HG03108 (cell line): ENCODE data around the gene PHF11.
"Not testable (repeated sequence)": the region's sequence is repeated elsewhere in the genome, so short reads cannot be mapped to it uniquely, and the experiment has no call there.

Experiments
- ATAC-seq: cut with Tn5 transposase; IDR thresholded peaks from one replicate; pipeline ENCODE4 v1.9.1; 2021; ENCODE audit warnings: moderate library complexity; ENCODE audit not compliant: unreplicated experiment

Gene PHF11

DNA sequence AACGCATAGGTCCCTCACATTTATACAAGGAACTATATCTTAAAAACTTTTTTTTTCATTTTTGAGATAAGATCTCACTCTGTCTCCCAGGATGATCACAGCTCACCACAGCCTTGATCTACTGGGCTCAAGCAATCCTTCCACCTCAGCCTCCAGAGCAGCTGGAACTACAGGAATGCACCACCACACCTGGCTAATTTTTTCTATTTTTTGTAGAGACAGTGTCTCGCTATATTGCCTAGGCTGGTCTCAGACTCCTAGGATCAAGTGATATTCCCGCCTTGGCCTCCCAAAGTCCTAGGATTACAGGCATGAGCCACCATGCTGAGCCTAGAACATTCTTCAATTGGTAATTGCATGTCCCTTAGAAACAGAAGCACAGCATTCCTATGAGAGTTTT, 47.9 kb downstream of the PHF11 start:
- no peak for ATAC-seq

- no peak for ATAC-seq
Measured at GRCh38 chr13:49545661-49546060, 49.9 kb downstream of the PHF11 start.

GRCh38 chr13:49546561-49546960, 50.8 kb downstream of the PHF11 start:
- no peak for ATAC-seq

DNA sequence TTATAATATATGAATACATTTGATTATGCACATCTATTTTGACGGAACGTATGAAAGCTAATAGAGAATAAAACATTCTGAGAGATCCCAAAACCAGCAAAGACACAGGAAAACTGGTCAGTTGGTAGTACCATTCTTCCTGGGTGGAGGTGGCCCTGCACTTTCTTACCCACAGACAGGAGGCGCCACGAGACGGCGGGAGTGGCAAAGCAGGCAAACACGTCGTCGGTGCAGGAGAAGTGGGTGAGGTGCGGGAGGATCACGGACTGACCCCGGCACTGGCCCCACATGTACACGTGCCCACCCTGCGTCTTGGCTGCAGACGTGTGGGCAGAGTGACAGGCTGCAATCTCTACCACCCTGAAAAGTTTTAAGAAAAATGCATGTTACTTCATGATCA, 53.5 kb downstream of the PHF11 start:
- ATAC-seq = no peak

GRCh38 chr13:49550942-49551644, 55.3 kb downstream of the PHF11 start:
- ATAC-seq = no peak

- no peak for ATAC-seq
Measured at GRCh38 chr13:49553888-49554287, 58.1 kb downstream of the PHF11 start.

GRCh38 chr13:49554387-49554786, 58.6 kb downstream of the PHF11 start:
- no peak for ATAC-seq

- no peak for ATAC-seq
Measured at GRCh38 chr13:49559006-49559405, 63.3 kb downstream of the PHF11 start.

DNA sequence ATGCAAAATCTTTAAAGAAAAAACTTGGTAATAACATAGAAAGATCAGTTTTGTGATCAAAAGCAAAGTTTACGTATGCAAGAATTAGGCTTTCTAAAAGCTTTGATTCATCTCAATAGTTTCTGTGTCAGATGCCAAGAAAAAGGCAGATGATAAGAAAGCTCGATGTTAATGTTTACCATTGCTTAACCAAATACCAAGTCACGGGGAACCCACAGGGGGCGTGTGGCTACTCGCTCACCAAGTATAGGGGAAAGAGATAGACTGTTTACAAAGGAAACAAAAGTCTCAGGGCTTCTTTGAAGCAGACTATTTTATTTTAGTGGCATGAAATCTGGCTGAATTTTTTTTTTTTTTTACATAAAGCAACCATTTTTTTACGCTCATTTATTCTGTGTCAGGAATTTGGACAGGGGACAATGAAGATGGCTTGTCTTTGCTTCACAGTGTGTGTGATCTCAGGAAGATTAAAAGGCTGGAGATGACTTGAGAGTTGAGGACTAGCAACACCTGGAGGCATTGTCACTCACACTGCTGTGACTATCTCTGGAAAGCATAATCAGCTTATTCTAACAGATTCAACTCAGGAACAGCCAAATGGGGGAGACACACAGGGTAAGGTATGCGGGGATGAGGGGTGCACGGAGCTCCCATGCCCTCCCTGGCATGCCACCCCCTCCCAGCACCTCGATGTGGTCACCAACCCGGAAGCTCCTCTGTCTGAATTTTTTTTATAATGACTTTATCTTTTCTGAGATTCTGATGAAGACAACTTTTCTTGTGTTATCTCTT, 64.7 kb downstream of the PHF11 start:
- peak; percentile 82 for ATAC-seq

GRCh38 chr13:49561062-49561410, 65.3 kb downstream of the PHF11 start:
- ATAC-seq = no peak

DNA sequence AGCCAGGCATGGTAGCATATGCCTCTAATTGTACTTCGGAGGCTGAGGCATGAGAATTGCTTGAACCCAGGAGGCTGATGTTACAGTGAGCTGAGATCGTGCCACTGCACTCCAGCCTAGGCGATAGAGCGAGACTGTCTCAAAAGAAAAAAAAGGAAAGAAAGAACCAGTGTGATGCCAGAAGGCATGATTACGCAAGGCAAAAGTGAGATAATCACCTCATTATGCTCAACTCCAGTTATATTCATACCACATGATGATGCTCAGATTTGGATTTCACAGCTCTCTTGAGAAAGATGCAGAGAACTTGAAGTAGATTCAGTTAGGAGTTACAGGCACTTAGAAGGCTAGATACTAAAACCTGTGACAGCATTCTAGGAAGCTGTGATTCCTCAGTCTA, 67.8 kb downstream of the PHF11 start:
- no peak for ATAC-seq

GRCh38 chr13:49565461-49565860, 69.7 kb downstream of the PHF11 start:
- not testable (repeated sequence) for ATAC-seq

- no peak for ATAC-seq
Measured at GRCh38 chr13:49566461-49566860, 70.7 kb downstream of the PHF11 start.

- no peak for ATAC-seq
Measured at GRCh38 chr13:49567491-49567890, 71.7 kb downstream of the PHF11 start.

- no peak for ATAC-seq
Measured at GRCh38 chr13:49569993-49570689, 74.4 kb downstream of the PHF11 start.

DNA sequence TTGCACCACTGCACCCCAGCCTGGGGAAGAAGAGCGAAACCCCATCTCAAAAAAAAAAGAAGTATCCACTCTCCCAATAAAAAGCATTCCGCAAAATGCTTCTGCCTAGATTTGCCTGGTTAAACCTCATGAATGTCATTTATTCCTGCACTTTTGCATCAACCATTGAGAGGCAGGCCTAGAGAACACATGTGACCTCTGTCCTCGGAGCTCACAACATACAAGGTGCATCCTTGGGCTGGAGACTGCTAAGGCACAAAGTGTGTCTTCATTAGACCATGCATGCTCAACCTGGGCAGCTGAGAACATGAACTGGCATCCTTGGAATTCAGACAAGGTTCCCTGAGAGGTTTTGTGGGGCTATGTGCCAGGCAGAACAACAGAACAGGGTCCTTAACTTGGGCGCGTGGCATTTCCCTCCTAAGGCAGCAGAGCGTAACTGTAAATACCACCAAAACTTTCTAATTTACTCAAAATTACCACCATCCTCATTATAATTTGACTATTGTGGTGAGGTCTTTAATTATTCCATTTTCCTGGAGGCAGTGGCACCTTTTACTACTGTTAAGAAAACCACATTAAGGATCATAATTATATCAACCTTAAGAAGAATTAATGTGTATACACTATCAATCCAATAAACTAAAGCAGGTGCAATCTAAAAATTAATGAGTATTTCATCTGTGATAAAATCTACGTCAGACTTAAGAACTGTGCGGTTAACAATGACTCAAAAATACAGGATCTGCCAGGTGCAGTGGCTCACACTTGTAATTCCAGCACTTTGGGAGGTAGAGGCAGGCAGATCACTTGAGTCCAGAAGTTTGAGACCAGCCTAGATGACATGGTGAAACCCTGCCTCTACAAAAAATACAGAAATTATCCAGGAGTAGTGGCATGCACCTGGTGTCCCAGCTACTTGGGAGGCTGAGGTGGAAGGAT, 75.8 kb downstream of the PHF11 start:
- peak; percentile 51 for ATAC-seq
